ENCODE measurements around the gene CP. TPM values are rescaled to one million over a fixed set of nuclear protein-coding genes. Genes with fewer than 3 reads are reported as not detected.
"Not testable (repeated sequence)": the region's sequence is repeated elsewhere in the genome, so short reads cannot be mapped to it uniquely, and the experiment has no call there.

The CP gene
- total RNA-seq, 1 donor from 2014 or later = 1.1 TPM

GRCh38 chr3:149226776-149227175, 5.1 kb upstream of the CP start:
- no peak for DNase-seq

- no peak for DNase-seq
Measured at GRCh38 chr3:149224736-149225594, 3.3 kb upstream of the CP start.

- no peak for DNase-seq
Measured at GRCh38 chr3:149223461-149223820, 1.8 kb upstream of the CP start.

- not testable (repeated sequence) for DNase-seq
Measured at GRCh38 chr3:149219380-149220121, 2.1 kb downstream of the CP start.

- DNase-seq = no peak
Measured at GRCh38 chr3:149217347-149217746, 4.3 kb downstream of the CP start.

GRCh38 chr3:149216193-149216869, 5.3 kb downstream of the CP start:
- DNase-seq = no peak

GRCh38 chr3:149215515-149215914, 6.1 kb downstream of the CP start:
- no peak for DNase-seq

- no peak for DNase-seq
Measured at GRCh38 chr3:149214702-149215101, 6.9 kb downstream of the CP start.

- DNase-seq = no peak
Measured at GRCh38 chr3:149212386-149212785, 9.2 kb downstream of the CP start.

- no peak for DNase-seq
Measured at GRCh38 chr3:149209431-149209830, 12.2 kb downstream of the CP start.

- DNase-seq = no peak
Measured at GRCh38 chr3:149207475-149207874, 14.2 kb downstream of the CP start.

GRCh38 chr3:149204390-149204991, 17.1 kb downstream of the CP start:
- no peak for DNase-seq

GRCh38 chr3:149203758-149204157, 17.9 kb downstream of the CP start:
- DNase-seq = no peak

- no peak for DNase-seq
Measured at GRCh38 chr3:149199474-149199873, 22.2 kb downstream of the CP start.

GRCh38 chr3:149198611-149199010, 23.0 kb downstream of the CP start:
- no peak for DNase-seq

GRCh38 chr3:149197669-149198068, 24.0 kb downstream of the CP start:
- DNase-seq = no peak

GRCh38 chr3:149196805-149197592, 24.6 kb downstream of the CP start:
- DNase-seq = not testable (repeated sequence)

GRCh38 chr3:149195221-149195620, 26.4 kb downstream of the CP start:
- DNase-seq = no peak

GRCh38 chr3:149188494-149188893, 33.1 kb downstream of the CP start:
- no peak for DNase-seq

- no peak for DNase-seq
Measured at GRCh38 chr3:149186721-149187120, 34.9 kb downstream of the CP start.

- DNase-seq = no peak
Measured at GRCh38 chr3:149186219-149186618, 35.4 kb downstream of the CP start.

- DNase-seq = no peak
Measured at GRCh38 chr3:149181182-149181581, 40.4 kb downstream of the CP start.

Measured in skin of body (tissue), 2 donors.